GM21528 (cell line): Measurements from ENCODE around the gene SH3BP1.
"Not testable (repeated sequence)": the region's sequence is repeated elsewhere in the genome, so short reads cannot be mapped to it uniquely, and the experiment has no call there.

Experiments used
- ATAC-seq: cut with Tn5 transposase; IDR thresholded peaks from one replicate; pipeline ENCODE4 v1.9.1; 2021; ENCODE audit warnings: mild to moderate bottlenecking, moderate library complexity; ENCODE audit not compliant: unreplicated experiment, low FRiP score

Gene SH3BP1

GRCh38 chr22:37675930-37676735 lies 36.7 kb downstream of the SH3BP1 start:
- peak; percentile 6 for ATAC-seq

DNA sequence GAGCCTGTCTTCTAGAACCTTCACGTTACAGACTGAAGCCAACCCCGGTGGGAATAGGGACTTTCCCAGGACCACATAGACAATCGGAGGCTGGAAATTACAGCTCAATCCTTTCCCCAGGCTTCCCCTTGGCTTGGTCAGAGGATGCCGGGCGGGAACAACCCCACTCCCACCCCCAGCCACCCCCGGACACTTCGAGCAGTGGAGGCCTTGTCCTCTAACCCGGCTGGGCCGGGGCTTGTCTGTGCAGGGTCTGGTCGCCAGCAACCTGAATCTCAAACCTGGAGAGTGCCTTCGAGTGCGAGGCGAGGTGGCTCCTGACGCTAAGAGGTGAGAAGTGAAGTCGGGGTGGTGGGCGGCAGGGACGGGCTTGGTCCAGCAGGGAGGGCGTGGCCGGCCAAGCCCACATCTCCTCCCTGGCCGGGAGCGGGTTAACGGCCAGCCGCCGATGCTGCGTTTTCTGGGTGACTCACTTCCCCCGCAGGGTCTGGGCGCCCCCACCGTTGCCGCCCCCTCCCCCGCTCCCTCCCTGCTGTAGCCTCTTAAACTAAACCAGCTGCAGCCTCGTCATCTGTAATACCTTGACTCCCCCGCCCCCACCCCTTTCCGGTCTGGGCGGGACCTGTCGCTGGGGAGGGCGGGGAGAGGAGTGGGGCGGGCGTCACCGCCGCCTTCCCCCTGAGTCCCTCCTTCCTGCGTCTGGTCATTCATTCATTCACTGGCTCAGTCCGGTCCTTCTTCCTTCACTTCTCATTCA lies 37.4 kb downstream of the SH3BP1 start:
- peak; percentile 49 for ATAC-seq

- ATAC-seq: peak; percentile 22
These were observed 38.1 kb downstream of the SH3BP1 start for GRCh38 chr22:37677493-37677974.

DNA sequence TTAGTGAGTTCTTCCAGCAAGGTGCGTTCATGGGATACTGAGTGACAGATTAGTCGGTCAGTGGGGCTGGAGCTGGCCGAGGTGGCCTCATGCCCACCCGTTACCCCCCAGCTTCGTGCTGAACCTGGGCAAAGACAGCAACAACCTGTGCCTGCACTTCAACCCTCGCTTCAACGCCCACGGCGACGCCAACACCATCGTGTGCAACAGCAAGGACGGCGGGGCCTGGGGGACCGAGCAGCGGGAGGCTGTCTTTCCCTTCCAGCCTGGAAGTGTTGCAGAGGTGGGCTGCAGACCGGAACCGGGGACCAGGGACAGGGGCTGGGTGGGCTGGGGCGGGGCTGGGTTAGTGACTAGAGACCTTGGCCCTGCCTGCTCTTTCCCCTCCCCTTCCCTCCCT lies 38.9 kb downstream of the SH3BP1 start:
- no peak for ATAC-seq

DNA sequence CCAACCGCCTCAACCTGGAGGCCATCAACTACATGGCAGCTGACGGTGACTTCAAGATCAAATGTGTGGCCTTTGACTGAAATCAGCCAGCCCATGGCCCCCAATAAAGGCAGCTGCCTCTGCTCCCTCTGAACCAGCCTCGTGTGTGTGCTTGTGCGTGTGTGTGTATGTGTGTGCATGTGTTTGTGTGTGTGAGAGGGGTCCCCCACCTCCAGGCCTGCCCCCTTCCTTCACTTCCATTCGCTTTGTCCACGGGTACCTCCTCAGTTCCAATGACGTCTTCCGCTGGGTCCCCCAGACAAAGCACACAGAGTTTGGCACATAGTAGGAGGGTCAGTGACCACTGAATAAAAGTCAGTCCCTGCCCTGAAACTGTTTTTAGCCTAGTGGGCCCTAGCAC lies 40.2 kb downstream of the SH3BP1 start:
- ATAC-seq: no peak

DNA sequence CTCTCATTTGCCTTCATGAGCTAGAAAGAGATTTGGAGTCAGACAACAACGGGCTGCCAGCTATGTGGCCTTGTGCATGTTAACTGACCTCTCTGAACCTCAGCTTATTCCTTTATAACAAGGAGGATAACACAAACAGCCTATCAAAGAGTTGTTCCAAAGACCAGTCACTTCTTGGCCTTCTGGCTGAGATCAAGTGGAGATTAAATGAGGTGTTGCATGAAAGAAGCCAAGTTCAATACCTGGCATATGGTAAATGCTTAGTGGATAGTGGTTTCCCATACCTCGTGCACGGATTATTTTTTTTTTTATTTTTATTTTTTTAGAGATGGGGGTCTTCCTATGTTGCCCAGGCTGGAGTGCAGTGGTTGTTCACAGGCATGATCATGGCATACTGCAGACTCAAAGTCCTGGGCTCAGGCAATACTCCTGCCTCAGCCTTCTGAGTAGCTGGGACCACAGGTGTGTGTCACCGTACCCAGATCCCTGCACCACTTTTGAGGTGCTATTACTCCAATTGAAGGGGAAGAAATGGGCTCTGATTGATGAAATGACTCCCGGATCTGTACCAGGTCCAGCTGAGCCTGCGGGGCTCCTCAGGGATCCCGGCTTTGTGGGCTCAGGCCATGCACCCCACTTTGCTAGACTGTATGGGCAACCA lies 40.9 kb downstream of the SH3BP1 start:
- no peak for ATAC-seq

- ATAC-seq: no peak
These were observed 41.5 kb downstream of the SH3BP1 start for GRCh38 chr22:37681001-37681424.

GRCh38 chr22:37681556-37682049 lies 42.1 kb downstream of the SH3BP1 start:
- no peak for ATAC-seq

DNA sequence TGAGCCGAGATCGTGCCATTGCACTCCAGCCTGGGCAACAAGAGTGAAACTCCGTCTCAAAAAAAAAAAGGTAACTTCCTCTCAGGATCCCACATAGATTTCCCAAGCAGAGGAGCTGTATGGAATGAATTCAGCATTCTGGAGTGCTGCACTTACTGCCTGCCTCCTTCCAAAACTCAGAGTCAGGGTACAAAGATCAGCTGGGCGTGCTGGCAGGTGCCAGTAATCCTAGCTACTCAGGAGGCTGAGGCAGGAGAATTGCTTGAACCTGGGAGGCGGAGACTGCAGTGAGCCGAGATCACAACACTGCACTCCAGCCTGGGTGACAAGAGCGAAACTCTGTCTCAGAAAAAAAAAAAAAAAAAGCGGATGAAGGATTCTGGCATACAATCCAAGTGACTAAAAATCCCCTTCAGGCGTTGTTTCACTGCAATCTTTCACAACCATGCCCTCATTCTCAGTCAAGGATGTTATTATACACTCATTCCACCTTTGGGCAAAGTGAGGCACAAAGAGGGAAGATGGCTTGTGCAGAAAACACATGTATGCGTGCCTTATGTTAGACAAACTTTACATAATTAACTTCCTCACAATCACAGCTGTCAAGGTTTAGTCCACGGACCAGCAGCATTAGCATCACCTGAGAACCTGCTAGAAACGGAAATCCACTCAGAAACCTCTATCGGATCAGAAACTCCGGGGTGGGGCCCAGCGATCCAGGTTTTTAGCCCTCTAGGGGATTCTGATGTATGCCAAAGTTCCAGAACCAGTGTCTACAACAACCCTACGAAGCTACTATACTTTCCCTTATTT lies 45.5 kb downstream of the SH3BP1 start:
- no peak for ATAC-seq

DNA sequence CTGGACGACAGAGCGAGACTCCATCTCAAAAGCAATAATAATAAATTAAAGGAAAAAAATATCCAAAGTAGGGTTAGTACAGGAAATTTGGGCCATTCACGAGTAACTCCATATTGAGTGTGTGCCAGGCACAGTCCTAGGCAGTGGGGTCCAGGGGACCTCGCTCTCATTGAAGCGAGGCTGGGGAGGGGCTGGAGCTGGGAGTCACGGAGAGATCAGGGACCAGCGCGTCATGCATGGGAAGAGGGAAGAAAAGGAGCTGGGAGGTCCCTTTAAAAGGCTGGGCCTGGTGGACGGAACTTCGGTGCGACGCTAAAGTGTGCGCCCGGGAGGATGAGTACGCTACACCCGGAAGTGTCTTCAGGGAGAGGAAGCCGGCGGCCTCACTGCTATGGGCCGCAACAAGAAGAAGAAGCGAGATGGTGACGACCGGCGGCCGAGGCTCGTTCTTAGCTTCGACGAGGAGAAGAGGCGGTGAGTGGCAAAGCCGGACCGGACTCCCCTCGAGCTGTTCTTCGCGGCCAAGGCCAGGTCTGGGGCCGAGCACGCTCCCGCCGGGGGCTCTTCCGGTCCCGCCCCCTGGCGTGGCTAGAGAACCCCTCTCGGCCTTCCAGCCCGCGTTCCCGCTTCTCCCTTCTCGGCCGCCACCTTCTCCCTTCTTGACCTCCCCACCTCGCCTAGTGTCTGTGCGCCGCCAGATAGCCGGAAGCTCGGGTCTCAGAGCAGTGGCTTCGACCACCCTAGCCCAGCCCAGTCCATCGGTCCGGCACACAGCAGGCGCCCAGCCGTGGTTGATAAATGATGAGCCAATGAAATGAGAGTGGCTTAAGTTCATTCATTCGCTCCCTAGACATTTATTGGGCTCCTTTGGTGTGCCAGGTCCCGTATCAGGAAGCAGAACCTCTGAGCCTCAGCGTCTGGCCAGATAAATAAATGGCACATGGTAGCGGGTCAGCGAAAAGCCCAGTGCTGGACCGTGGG lies 46.8 kb downstream of the SH3BP1 start, which contains the start of gene NOL12:
Gene NOL12, plus strand, starts transcription at position 342 of the 981 bp plus-strand sequence. Its CDS starts 50 bp downstream, at position 392.
- peak; percentile 65 for ATAC-seq

GRCh38 chr22:37690407-37690806 lies 50.9 kb downstream of the SH3BP1 start:
- ATAC-seq: no peak

DNA sequence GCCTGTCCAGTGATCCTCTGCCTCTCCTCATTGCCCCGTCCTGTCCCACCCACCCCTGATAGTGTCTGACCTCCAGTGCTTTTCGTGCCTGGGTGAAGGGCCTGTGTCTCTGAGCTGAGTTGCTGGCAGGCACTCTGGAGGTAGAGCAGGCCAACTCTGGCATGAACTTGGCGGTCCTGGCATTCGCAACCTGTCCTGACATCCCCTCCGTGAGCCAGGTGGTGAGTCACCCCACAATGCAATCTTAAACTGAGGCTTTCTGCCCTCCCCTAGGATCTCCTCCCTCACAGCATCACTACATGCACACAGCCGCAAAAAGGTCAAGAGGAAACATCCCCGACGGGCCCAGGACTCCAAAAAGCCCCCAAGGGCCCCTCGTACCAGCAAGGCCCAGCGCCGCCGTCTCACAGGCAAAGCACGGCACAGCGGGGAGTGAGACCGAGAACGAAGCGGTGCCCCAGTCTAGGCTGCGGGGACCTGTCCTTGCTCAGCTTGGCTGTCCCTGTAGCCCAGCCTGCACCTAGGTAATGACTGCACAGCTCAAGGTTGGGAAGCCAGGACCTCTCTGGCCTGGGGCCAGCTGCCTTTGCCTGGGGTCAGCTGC lies 51.5 kb downstream of the SH3BP1 start:
- ATAC-seq: no peak

DNA sequence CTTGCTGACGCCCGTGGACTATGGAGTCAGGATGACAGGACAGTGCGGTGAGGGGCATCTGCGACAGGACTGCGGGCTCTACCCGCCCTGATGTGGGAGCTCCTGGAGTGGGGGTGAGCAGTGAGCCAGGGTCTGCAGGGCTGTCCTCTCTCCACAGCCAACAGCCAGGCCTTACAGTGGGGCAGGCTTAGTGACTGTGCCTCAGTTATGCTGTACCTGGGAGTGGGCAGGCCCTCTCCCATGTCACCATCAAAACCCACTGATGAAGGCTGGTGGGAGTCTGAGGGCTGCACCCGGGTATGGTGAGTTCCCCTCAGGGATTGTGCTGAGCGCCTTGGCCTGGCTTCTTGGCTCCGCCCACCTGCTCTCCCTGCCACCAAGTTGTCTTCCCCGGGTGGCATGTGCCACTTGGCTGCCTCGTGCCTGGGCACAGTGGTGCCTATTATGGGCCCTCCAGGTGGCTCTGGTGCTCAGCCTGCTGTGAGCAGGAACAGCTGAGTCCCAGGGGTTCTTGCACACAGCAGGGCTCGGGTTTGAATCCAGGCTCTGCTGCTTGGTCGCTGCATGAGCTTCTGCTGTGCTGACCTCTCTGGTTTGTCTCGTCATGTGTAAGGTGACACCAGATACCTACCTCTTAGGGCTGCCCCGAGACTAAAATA lies 53.3 kb downstream of the SH3BP1 start:
- no peak for ATAC-seq

GRCh38 chr22:37694131-37694530 lies 54.7 kb downstream of the SH3BP1 start:
- not testable (repeated sequence) for ATAC-seq

DNA sequence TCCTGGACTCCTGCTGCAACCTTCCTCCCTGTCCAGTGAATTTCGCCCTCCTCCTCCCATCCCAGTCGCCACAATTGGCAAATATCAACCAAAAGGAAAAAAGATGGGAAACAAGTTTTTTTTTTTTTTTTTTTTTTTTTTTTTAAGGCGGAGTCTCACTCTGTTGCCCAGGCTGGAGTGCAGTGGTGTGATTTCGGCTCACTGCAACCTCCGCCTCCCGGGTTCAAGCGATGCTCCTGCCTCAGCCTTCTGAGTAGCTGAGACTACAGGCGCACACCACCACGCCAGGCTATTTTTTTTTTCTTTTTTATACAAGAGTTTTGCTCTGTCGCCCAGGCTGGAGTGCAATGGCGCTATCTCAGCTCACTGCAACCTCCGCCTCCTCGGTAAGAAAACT lies 56.8 kb downstream of the SH3BP1 start:
- not testable (repeated sequence) for ATAC-seq

- ATAC-seq: peak; percentile 71
These were observed 57.4 kb downstream of the SH3BP1 start, which contains the start of gene TRIOBP for GRCh38 chr22:37696657-37697537. TRIOBP (plus strand) TSS chr22:37697048; CDS start chr22:37701366, 4,318 bp downstream.

GRCh38 chr22:37697538-37697835 lies 58.0 kb downstream of the SH3BP1 start:
- no peak for ATAC-seq
